Peyer's patch (tissue), 4 donors: ENCODE results near the gene MXRA7. TPM values are rescaled to one million over a fixed set of nuclear protein-coding genes. Genes with fewer than 3 reads are reported as not detected.
"Not testable (repeated sequence)": the region's sequence is repeated elsewhere in the genome, so short reads cannot be mapped to it uniquely, and the experiment has no call there.

ENCODE experiments used
- DNase-seq, 3 donors: peaks; one replicate each; pipeline ENCODE4 v3.0.0-alpha.2; 2017 to 2019
- H3K27ac ChIP-seq, 4 donors: fragments of 200-600 bp; sonication (generic); one replicate each; pipeline ENCODE4 v1.5.1; 2016 to 2019
- H3K27me3 ChIP-seq, 2 donors: fragments of 200-600 bp; sonication (generic); one replicate each; pipeline ENCODE4 v1.5.1; 2019
- H3K36me3 ChIP-seq, 3 donors: fragments of 200-600 bp; sonication (generic); one replicate each; pipeline ENCODE4 v1.5.1; 2016 to 2019
- H3K4me1 ChIP-seq, 4 donors: fragments of 200-600 bp; sonication (generic); one replicate each; pipeline ENCODE4 v1.5.1; 2016 to 2019
- H3K4me3 ChIP-seq, 4 donors: fragments of 200-600 bp; sonication (generic); 1 replicate in 3 of 4; 2 replicates in 1 of 4; pipeline ENCODE4 v1.5.1; 2016 to 2019; ENCODE audit warnings: mild to moderate bottlenecking in 1 of 4
- H3K9me3 ChIP-seq, 4 donors: fragments of 200-600 bp; sonication (generic); one replicate each; pipeline ENCODE4 v1.5.1; 2016 to 2019; ENCODE audit warnings: mild to moderate bottlenecking in 1 of 4
- CTCF ChIP-seq, 6 experiments: fragments of 450-650 bp in 4 of 6; fragments of 200-600 bp in 2 of 6; sonication (generic) in 1 of 6; IDR thresholded peaks; one replicate each; pipeline ENCODE4 v1.5.1; 2017 to 2019; ENCODE audit warnings: antibody characterized with exemption in 6 of 6, mild to moderate bottlenecking in 3 of 6, moderate library complexity in 1 of 6
- POLR2A ChIP-seq, 2 donors: fragments of 450-650 bp; IDR thresholded peaks; one replicate each; pipeline ENCODE4 v1.5.1; 2017; ENCODE audit warnings: antibody characterized with exemption in 2 of 2, mild to moderate bottlenecking in 2 of 2, moderate library complexity in 2 of 2
- total RNA-seq, 4 donors: library from RNA; depleted of rRNA; stranded (reverse); fragments of >200 nt; gene quantifications; one replicate each; pipeline ENCODE4 v1.1.0, GENCODE V29; 2016

MXRA7 gene
- total RNA-seq, 4 donors from 2014 or later, result 9.1 to 27.3 (median 23.4) TPM

- peak; percentile 85 to 95 (median 89) for DNase-seq
- H3K27me3 ChIP-seq, result no peaks in the 10 kb centered on the region
- H3K4me1 ChIP-seq, result peaks cover 0 to 33% (median 5%) of the 10 kb centered on the region in 4 donors
- H3K4me3 ChIP-seq, result peak within 1 kb of the TSS; percentile 86 to 98 (median 95)
- no peaks in the 10 kb centered on the region for H3K9me3 ChIP-seq
- TF ChIP-seq CTCF (IDR thresholded peaks at IDR 0.05) (peak; percentile 69 to 83 (median 80)), POLR2A (IDR thresholded peaks at IDR 0.05) (no peak)
- H3K27ac ChIP-seq, result peak within 1 kb of the TSS; percentile 98 to 100 (median 99)
- peaks cover 0 to 43% (median 0%) of the 10 kb centered on the region in 3 donors for H3K36me3 ChIP-seq
Observed at GRCh38 chr17:76726776-76727718, 16.3 kb upstream of the MXRA7 start, which contains the start of gene METTL23. Gene METTL23, plus strand, starts transcription at chr17:76726839. Its CDS starts 2,872 bp downstream, at chr17:76729711.

GRCh38 chr17:76726231-76726775 lies 15.5 kb upstream of the MXRA7 start, which contains the start of gene JMJD6:
Gene JMJD6, minus strand, starts transcription at chr17:76726606. Its CDS starts 131 bp downstream, at chr17:76726475.
- Histone ChIP-seq H3K27me3 (no peaks in the 10 kb centered on the region), H3K36me3 (peaks cover 0 to 43% (median 0%) of the 10 kb centered on the region in 3 donors), H3K27ac (peak within 1 kb of the TSS; percentile 98 to 100 (median 99)), H3K4me1 (peaks cover 0 to 33% (median 5%) of the 10 kb centered on the region in 4 donors), H3K4me3 (peak within 1 kb of the TSS; percentile 86 to 98 (median 95)), H3K9me3 (no peaks in the 10 kb centered on the region)
- peak; percentile 89 to 97 for TF ChIP-seq POLR2A (IDR thresholded peaks at IDR 0.05)
- no peak for TF ChIP-seq CTCF (IDR thresholded peaks at IDR 0.05)
- peak; percentile 94 to 99 (median 98) for DNase-seq

- DNase-seq, result peak; percentile 75 to 90 (median 83)
- peaks cover 0 to 33% (median 5%) of the 10 kb centered on the region in 4 donors for H3K4me1 ChIP-seq
- H3K27ac ChIP-seq, result peak overlapping the region; percentile 98 to 100 (median 99)
- H3K9me3 ChIP-seq, result no peaks in the 10 kb centered on the region
- TF ChIP-seq CTCF (IDR thresholded peaks at IDR 0.05), result no peak
- no peak for TF ChIP-seq POLR2A (IDR thresholded peaks at IDR 0.05)
- H3K36me3 ChIP-seq, result peaks cover 0 to 44% (median 0%) of the 10 kb centered on the region in 3 donors
- H3K4me3 ChIP-seq, result peak overlapping the region; percentile 86 to 98 (median 95)
- H3K27me3 ChIP-seq, result no peaks in the 10 kb centered on the region
Observed at GRCh38 chr17:76725580-76726230, 14.9 kb upstream of the MXRA7 start.

GRCh38 chr17:76723812-76724211 lies 13.0 kb upstream of the MXRA7 start:
- Histone ChIP-seq H3K9me3 (no peaks in the 10 kb centered on the region), H3K4me3 (no peak overlapping the region), H3K4me1 (peaks cover 0 to 29% (median 4%) of the 10 kb centered on the region in 4 donors), H3K36me3 (peaks cover 0 to 63% (median 0%) of the 10 kb centered on the region in 3 donors), H3K27me3 (no peaks in the 10 kb centered on the region), H3K27ac (no peak overlapping the region)
- DNase-seq, result peak in 1 of 3 donors; percentile 8
- TF ChIP-seq CTCF (IDR thresholded peaks at IDR 0.05) (no peak), POLR2A (IDR thresholded peaks at IDR 0.05) (no peak)

- Histone ChIP-seq H3K36me3 (peaks cover 0 to 71% (median 0%) of the 10 kb centered on the region in 3 donors), H3K4me1 (peaks cover 0 to 28% (median 4%) of the 10 kb centered on the region in 4 donors)
- not testable (repeated sequence) for H3K27me3 ChIP-seq, DNase-seq, H3K9me3 ChIP-seq, H3K27ac ChIP-seq, H3K4me3 ChIP-seq
Observed at GRCh38 chr17:76722977-76723376, 12.2 kb upstream of the MXRA7 start.
